Measurements from ENCODE around the gene MAPK4.

MAPK4 gene

GRCh38 chr18:50632895-50633515, 73.1 kb downstream of the MAPK4 start:
- Histone ChIP-seq H3K36me3 (ENCODE audit: control insufficient read depth in 2 of 2, insufficient read depth in 1 of 2, low read length in 2 of 2) (no peaks in the 10 kb centered on the region), H3K4me1 (ENCODE audit: control insufficient read depth, insufficient read depth, low read length) (peaks cover 47% of the 10 kb centered on the region), H3K9me3 (ENCODE audit: control insufficient read depth, insufficient read depth, low read depth, low read length) (no peaks in the 10 kb centered on the region), H3K4me3 (ENCODE audit: low read depth, low read length) (no peak overlapping the region), H3K27ac (ENCODE audit: extremely low read depth, low read depth, low read length) (no peak overlapping the region)
- ChIA-PET CTCF (interaction anchor here (0.7 kb wide), 2 partner anchors 18 to 79 kb away, joined by 3 to 4 read pairs; no protein-coding TSS in a partner anchor), POLR2A (interaction anchor here (0.7 kb wide), 2 partner anchors 24 to 89 kb away, joined by 5 to 7 read pairs; no protein-coding TSS in a partner anchor)
- TF ChIP-seq ZNF692 (tag by site-specific recombination; IDR thresholded peaks at IDR 0.05) (no peak), YY2 (tag by site-specific recombination; IDR thresholded peaks at IDR 0.05) (no peak), TCF7L2 (IDR thresholded peaks at IDR 0.05; ENCODE audit: borderline replicate concordance, low read depth, low read length) (no peak), ZNF140 (tag by site-specific recombination; IDR thresholded peaks at IDR 0.05) (no peak), ZNF2 (tag by site-specific recombination; IDR thresholded peaks at IDR 0.05) (no peak), ZNF707 (tag by site-specific recombination; IDR thresholded peaks at IDR 0.05) (no peak), ZFP3 (tag by site-specific recombination; IDR thresholded peaks at IDR 0.05; ENCODE audit: low read depth) (no peak), ZNF114 (tag by site-specific recombination; IDR thresholded peaks at IDR 0.05) (no peak), YY1 (tag by site-specific recombination; IDR thresholded peaks at IDR 0.05) (no peak), ZNF664 (tag by site-specific recombination; IDR thresholded peaks at IDR 0.05) (no peak), ZNF555 (tag by site-specific recombination; conservative IDR thresholded peaks at IDR 0.05) (no peak), SP3 (tag by site-specific recombination; IDR thresholded peaks at IDR 0.05) (no peak)

GRCh38 chr18:50633992-50634391, 74.1 kb downstream of the MAPK4 start:
- Histone ChIP-seq H3K9me3 (ENCODE audit: control insufficient read depth, insufficient read depth, low read depth, low read length) (no peaks in the 10 kb centered on the region), H3K27ac (ENCODE audit: extremely low read depth, low read depth, low read length) (no peak overlapping the region), H3K4me3 (ENCODE audit: low read depth, low read length) (no peak overlapping the region), H3K4me1 (ENCODE audit: control insufficient read depth, insufficient read depth, low read length) (peaks cover 38% of the 10 kb centered on the region), H3K36me3 (ENCODE audit: control insufficient read depth in 2 of 2, insufficient read depth in 1 of 2, low read length in 2 of 2) (no peaks in the 10 kb centered on the region)
- ChIA-PET POLR2A (no interaction called here), CTCF (interaction anchor here (1.0 kb wide), 1 partner anchor 11 kb away, joined by 3 read pairs; no protein-coding TSS in a partner anchor)
- TF ChIP-seq ZBTB21 (tag by site-specific recombination; IDR thresholded peaks at IDR 0.05): no peak
- no peak for TF ChIP-seq ZNF112 (tag by site-specific recombination; IDR thresholded peaks at IDR 0.05)
- no peak for TF ChIP-seq ZNF404 (tag by site-specific recombination; IDR thresholded peaks at IDR 0.05)
- TF ChIP-seq ZNF239 (tag by site-specific recombination; IDR thresholded peaks at IDR 0.05): no peak
- no peak for TF ChIP-seq TCF7L2 (IDR thresholded peaks at IDR 0.05; ENCODE audit: borderline replicate concordance, low read depth, low read length)
- TF ChIP-seq ZNF335 (tag by site-specific recombination; conservative IDR thresholded peaks at IDR 0.05): no peak
- no peak for TF ChIP-seq PRDM4 (tag by site-specific recombination; IDR thresholded peaks at IDR 0.05)
- no peak for TF ChIP-seq ZBTB49 (tag by site-specific recombination; IDR thresholded peaks at IDR 0.05; ENCODE audit: low read depth)
- no peak for TF ChIP-seq ZNF830 (tag by site-specific recombination; IDR thresholded peaks at IDR 0.05; ENCODE audit: low read depth)
- TF ChIP-seq ZNF843 (tag by site-specific recombination; IDR thresholded peaks at IDR 0.05): no peak
- TF ChIP-seq INSM2 (tag by site-specific recombination; IDR thresholded peaks at IDR 0.05): no peak
- no peak for TF ChIP-seq ZNF792 (tag by site-specific recombination; IDR thresholded peaks at IDR 0.05)
- TF ChIP-seq ZBTB10 (tag by site-specific recombination; IDR thresholded peaks at IDR 0.05): no peak
- no peak for TF ChIP-seq ZNF701 (tag by site-specific recombination; IDR thresholded peaks at IDR 0.05)
- no peak for TF ChIP-seq ZNF530 (tag by site-specific recombination; IDR thresholded peaks at IDR 0.05; ENCODE audit: low read depth)

All from HEK293 (cell line).